NCI-H1436 treated with DMSO at 0.1 percent for 48 hours (cell line): ENCODE measurements around the gene CACFD1.

Source experiments
- DNase-seq: peaks from one replicate; lab custom pipeline; 2025; lab: John Stamatoyannopoulos, UW

The CACFD1 gene

DNA sequence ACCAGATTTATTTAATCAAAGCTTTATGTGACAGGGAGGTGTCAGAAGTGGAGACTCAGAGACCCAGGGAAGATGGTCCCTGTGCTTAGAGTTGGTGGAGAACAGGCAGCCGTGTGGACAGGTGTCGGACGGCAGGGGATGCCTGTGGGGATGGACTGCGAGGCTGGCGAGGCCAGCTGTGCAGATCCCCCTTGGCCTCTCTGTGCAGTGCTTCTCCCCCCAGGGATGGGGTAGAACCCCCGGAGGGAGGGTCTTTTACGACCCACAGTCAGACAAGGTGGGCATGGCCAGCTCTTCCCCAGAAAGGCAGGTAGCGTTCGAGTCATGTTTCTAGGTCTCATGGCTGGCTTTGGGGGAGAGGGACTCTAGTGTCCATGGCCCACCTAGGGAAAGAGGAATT, 23.8 kb downstream of the CACFD1 start:
- no peak for DNase-seq

DNA sequence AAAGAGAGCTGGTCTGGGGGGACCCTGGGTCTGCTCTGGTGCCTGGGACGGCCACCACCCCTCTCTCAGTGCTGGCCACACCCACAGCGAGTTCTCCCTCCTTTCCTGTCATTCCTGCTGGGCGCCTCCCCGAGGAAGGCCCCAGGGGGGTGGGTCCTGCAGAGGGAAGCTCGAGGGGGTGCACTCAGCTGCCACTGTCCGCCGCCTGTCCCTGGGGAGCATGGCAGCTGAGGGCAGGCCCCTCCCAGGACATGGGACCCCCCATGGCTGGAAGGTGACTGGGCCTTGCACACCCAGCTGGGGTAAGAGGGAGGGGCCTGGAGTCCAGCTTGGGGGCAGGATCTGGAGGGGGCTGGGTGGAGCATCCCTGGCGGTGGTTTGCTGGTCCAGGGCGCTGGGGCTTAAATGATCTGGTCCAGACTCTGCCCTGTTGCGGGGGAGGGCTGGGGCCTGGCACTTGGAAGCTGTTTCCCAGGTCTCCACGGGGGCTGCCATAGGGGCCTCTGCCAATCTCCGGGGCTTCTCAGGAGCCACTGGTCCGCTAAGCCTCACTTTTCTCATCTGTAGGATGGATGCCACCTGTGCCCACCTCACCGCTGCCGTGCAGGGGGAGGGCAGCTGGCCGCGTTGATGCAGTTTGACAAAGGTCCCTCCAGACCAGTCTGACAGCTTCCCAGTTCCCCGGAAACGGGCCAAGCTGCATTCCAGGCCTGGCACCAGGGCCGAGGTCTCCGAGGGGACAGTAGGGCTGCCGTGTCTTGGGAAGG, 25.1 kb downstream of the CACFD1 start:
- DNase-seq = no peak

DNA sequence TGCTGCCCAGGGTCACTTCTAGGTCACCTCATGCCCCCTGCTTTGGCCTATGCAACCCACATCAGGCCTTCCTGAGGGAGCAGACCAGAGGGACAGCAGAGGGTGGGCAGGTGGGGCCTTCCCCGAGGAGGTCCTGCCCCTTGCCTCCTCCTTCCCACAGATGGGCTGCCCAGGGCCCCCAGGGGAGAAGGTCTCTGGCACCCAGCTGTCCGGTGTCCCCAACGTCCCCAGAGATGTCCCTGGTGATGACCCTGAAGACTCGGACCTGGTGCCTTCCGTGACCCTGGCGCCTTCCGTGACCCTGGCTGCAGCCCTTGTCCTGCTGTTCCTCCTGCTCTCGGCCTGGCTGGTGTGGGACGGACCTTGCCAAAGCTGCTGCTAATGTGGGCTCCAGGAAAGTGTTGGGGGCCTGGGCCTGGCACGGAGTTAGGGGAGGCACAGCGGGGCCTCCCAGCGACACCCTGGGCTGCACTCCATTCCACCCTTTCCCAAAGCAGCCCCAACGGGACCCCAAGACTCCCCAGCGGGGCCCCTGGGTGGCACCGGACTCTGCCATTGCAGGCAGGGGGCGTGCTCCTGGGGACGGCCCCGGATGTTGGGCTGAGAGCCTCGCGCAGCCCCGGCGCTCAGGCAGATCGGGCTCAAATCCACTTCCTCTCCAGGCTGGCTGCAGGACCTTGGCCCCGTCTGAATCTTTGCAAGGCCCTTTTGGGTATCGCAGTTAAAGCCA, 25.9 kb downstream of the CACFD1 start:
- DNase-seq = no peak

DNA sequence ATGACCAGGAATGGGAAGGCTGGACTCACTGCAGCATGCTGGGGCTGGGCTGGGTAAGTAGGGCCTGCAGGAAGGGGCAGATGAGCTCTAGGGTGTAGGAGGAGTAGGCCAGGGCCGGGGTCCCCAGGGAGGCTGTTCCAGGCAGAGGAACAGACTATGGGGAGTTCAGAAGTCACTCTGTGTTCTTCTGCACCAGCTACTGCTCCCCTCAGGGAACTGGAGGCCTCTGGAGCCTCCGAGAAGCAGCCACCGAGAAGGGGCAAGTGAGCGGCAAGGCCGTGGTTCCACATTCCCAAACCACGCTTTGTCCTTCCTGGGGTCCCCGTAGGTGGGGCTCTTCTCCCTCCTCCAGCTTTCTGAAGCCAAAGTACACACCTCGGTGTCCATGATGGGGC, 27.6 kb downstream of the CACFD1 start:
- DNase-seq = no peak

DNA sequence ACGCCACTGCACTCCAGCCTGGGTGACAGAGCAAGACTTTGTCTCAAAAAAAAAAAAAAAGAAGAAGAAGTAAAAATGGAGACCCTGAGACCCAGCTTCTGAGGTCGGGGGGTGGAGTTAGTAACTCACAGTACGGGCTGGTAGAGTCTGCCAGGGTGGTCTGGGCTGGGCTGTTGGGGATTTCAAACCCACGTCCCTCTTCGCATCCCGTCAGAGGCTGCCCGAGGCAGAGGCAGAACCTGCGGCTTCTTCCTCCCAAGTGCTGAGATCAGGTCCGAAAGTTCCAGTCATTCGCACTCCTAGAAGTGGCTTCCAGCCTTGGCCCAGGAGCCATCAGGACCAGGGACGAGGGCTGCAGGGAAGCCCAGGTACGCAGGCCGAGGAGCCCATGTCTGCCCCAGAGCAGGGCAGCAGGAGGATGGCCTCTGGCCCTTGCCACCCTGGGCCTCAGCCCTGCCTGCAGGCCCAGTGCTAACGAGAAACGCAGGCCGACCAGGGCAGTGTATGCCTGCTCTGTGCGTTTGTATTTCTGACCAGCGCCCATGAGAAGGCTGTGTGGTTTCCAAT, 29.0 kb downstream of the CACFD1 start:
- DNase-seq = no peak

- DNase-seq = no peak
Measured at GRCh38 chr9:133489253-133490190, 29.7 kb downstream of the CACFD1 start.

GRCh38 chr9:133490201-133490681, 30.5 kb downstream of the CACFD1 start:
- no peak for DNase-seq

DNA sequence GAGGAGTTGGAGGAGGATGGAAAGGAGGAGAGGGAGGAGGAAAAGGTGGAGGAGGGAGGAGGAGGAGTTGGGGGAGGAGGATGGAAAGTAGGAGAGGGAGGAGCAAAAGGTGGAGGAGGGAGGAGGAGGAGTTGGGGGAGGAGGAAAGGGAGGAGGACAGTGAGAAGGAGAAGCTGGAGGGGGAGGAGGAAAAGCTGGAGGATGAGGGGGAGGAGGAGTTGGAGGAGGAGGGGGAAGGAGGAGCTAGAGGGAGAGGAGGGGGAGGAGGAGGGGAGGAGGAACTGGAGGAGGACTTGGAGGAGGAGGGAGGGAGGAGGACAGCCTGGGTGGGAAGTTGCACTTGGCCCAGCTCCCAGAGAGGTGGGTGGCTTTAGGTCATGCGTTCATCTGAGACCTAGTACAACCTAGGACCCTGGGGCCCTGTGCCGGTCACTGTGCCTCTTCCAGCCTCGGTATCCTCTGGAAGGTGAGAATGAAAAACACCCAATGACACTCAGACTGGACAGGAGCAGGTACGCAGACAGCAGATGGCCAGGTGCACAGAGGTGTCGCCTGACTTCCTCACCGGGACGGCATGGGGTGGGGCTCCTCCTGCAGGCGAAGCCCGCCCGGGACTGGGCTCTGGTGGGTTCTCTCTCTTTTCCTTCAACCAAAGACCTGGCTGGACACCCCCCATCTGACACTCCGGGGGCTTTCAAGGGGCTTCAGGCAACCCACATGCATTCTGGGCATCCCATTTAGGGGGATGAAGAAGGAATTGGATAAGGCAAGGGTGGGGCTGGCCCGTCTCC, 31.3 kb downstream of the CACFD1 start:
- DNase-seq = no peak

GRCh38 chr9:133491656-133491925, 31.8 kb downstream of the CACFD1 start:
- DNase-seq = no peak

GRCh38 chr9:133492061-133493021, 32.6 kb downstream of the CACFD1 start:
- DNase-seq = no peak

DNA sequence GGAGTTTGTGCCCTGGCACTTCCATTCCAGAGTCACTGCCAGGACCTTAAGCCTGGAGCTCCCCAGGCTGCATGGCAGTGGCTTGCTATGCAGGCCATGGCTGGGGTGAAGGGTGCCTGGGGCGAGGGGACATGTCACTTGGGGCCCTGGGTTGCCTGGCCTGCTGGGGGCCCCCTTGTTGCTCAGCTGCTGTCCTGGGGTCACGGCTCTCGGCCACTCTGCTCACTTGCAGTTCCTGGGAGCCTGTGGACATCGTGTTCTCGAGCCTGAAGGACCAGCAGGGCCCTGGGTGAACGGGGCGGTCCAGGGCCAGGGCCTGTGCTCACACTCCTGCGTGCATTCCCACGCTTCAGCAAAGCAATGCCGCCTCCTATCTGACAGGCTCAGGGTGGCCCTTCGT, 33.6 kb downstream of the CACFD1 start:
- no peak for DNase-seq

DNA sequence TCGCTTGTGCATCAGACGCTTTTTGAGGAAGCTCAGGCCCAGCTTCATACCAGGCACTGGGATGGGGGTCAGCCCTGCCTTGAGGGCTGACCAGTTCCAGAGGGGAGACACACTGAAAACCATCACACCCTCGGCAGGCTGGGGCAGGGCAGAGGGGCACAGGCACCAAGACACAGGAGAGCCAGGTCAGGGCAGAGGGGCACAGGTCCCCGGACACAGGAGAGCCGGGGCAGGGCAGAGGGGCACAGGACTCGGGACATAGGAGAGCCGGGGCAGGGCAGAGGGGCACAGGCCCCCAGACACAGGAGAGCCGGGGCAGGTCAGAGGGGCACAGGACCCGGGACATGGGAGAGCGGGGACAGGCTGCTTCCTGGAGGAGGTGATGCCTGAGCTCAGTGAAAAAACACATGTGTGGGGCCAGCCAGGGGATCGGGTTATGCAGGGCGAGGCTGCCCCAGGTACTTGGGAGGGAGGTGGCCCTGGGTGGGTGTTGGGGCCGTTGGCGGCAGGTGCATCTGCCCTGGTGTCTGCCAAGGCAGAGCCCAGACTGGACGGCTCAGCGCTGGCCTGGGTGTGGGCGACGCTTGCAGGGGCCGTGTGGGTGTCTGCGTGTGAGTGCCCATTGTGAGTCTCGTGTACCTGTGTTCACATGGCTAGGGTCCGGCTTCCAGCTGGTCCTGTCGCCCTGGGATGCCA, 34.2 kb downstream of the CACFD1 start:
- DNase-seq = no peak

DNA sequence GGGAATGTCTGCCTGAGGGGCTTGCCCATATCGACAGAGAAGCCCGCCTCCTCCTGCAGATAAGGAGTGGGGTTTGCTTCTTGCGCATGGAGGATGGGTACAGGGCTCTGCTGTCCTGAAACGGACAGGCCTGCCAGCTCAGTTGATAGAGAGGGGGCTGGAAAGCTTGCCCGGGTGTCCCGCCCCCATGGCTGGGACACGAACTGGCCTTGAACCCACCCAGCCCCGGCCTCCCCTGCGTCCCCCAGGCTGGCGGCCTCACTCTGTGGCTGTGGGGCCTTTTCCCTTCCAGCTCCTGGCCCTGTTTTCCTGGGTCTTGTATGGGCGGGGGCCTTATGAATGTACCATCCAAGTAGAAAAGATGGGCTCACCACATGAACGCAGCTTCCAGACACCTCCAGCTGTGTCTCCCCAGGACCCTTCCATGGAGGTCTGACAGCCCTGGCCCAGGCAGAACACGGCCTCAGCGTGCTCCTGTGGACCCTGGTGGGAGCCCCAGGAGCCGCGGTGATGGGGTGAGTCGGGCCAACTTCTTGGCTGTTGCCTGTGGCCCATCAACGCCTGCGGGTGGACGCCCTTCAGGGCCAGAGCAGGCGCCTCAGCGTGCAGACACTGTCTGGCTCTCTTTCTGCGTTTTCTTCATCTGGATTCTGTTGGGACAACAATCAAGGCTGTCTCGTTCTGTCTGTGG, 35.0 kb downstream of the CACFD1 start:
- DNase-seq = no peak

GRCh38 chr9:133495327-133496293, 35.8 kb downstream of the CACFD1 start:
- no peak for DNase-seq

DNA sequence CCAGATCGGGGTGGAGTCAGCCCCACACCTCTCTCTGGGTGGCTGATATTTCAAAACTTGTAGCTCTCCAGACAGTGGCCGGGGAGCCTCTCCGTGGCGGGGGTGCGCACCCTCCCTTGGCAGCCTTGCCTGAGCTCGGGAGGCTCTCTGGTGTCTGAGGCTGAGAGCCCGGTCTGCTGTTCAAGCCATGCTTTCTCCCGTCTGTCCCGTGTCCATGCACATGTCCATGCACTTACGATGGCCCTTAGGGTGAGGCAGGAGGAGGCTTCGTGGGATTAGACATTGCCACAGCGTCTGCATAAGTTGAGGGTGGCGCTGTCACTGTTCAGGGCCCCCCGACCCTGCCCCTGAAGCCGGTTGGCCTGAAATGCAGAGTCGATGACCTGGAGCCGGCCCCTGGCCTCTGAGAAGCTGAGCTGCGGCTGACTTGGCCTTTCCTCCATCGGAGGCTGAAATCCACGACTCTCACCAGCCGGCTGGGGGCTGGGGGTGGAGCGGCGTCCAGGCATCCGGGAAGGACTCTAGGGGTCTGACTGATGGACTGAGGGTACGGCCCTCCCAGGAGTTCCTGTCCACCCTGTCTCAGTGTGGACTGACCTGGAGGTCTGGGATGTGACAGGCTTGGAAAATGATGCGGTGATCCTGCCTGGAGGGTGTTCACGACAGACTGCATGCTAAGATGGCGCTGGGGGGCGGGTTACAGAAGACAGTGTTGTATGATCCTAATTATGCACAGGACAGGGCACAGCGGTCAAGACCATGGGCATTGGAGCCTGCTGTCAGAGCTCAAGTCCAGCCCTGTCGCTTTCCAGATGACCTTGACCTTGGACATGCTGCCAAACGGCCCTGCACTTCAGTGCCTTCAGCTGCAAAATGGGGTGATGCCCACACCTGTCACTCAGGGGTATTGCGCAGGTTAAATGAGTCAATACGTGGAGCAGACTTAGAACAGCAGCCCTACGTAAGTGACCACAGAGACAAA, 37.4 kb downstream of the CACFD1 start:
- no peak for DNase-seq

DNA sequence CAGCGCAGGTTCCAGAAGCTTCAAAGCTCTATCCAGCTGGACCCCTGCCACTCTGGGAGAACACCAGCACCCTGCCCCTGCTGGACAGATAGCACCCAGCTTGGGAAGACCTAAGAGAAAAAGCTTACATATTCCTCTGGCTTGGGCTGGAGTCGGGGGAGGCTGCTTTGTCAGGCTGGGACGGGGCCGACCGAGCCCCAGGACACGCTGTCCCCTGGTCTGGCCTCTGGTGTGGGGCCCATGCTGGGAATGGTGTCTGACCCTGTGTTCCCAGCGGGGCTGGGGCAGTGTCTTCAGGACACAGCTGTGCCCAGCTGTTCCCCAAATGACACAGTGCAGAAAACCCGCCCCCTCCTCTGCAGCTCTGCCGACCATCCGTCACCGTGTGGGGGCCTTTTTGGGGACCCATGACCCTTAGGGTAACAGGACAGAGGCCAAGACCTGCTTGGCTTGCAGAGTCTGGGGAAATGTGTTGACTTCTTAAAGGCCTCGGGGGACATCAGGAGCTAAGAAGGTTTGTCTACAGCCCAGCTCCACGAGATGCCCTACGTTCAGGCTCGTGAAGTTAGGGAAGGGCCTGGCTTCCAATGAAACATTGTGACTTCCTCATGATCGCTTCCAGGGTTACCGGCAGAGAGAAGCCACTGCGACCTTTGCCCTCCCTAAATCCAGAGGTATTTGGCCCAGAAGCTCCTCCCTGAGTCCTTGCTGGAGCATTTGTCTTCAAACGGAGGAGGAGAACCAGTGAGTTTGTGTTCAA, 39.5 kb downstream of the CACFD1 start:
- no peak for DNase-seq
